Ovary (tissue), 3 donors: Measurements from ENCODE around the gene FMNL2.

Experiments
- CTCF ChIP-seq, 3 donors: fragments of 450-650 bp in 2 of 3; fragments of 200-600 bp in 1 of 3; IDR thresholded peaks; one replicate each; pipeline versions ENCODE4 v1.5.1 to v1.8.0; 2016 to 2022; ENCODE audit warnings: antibody characterized with exemption in 3 of 3, mild to moderate bottlenecking in 1 of 3
- EP300 ChIP-seq: sonication (generic); formaldehyde crosslinking; IDR thresholded peaks from one replicate; pipeline ENCODE4 v1.6.1; 2017; ENCODE audit warnings: antibody characterized with exemption
- POLR2A ChIP-seq: fragments of 450-650 bp; IDR thresholded peaks from one replicate; pipeline ENCODE4 v1.6.1; 2017; ENCODE audit warnings: antibody characterized with exemption, mild to moderate bottlenecking, moderate library complexity
- donor health status: DM: no; HTN: no; CAD: no.

GRCh38 chr2:152421521-152422370 is 86.8 kb downstream of the FMNL2 start:
- TF ChIP-seq CTCF (IDR thresholded peaks at IDR 0.05) (no peak), POLR2A (no peak), EP300 (no peak)
